Fibroblast of skin of back (primary cell): ENCODE results near the gene MAP1LC3B.
A peak's percentile ranks its signal among the peaks of the same experiment; 100 is the strongest.

Experiments
- DNase-seq: peaks from one replicate; pipeline ENCODE4 v3.0.0-alpha.2; 2013

Gene MAP1LC3B

GRCh38 chr16:87434146-87434667, 42.1 kb downstream of the MAP1LC3B start:
- peak; percentile 18 for DNase-seq

DNA sequence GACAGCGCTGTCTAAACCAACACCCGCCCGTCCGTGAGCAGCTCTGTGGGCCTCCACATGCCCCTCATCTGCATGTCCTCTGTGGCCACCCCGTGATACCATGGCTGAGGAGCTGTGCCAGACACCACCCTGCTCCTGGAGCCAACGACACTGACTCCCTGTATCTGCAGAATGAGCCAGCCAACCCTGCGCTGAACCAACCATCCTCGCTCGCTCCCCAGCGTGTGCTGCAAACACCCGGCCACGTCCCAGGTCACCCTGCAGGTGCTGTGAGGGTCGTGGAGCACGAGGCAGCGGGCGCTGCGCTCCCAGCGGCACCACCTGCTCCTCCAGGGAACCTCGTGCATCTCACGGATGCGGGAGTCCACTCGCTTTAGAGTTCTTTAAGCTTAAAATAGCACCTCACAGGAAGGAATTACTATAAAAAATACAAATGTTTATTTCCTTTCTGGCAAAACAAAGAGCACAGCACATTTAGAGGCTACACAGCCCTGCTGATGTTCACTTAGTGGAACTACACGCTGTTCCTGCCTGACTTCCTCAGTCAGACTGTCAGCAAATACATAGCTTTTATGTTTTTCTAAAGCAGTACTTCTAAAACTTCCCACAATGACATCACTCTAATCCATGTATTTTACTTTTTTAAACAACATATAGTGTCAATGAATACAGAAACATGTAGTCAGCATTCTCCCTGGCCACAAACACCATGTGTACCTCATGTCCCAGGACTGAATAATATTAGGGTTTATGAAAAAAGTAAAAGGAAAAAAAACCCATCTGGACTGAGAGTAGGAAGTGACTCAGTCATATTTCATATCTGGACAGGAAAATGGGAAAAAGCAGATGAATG, 43.5 kb downstream of the MAP1LC3B start:
- peak; percentile 89 for DNase-seq

DNA sequence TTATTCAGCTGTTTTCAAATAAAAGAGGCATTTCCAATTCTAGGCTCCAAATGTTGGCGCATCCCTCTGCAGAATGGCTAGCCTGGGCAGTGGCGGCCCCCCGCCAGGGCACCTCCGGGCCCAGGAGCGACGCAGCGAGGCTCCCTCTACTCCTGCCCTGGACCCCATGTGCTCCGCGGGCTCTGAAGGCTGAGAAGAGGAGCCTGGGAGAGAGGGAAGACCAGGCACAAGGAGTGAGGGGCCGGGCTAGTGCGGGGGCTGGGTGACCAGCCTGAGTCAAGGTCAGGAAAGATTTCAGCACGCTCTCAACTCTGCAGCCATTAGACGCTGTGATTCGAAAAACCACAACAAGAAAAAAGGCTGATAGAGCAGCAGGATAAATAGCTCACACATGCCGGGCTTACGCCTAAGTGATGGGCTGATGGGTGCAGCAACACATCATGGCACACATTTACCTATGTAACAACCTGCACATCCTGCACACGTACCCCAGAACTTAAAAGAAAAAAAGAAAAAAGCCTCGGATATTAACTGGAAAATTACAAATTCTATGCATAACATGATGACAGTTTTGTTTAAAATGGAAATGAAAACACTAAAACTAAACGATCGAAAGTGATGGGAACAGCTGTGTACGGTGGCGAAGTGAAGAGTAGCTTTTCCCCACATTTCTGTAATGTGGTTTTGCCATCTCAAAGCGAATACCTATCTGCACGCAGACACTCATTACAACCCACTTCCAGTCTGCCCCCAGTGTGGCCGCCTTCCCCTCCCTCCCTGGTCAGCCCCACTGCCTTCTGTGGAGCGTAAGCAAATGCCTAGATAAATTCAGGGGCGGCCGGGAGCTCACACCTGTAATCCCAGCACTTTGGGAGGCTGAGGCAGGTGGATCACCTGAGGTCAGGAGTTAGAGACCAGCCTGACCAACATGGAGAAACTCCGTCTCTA, 44.4 kb downstream of the MAP1LC3B start:
- DNase-seq, result no peak

- DNase-seq, result no peak
These were observed 45.2 kb downstream of the MAP1LC3B start for GRCh38 chr16:87437327-87437726.

DNA sequence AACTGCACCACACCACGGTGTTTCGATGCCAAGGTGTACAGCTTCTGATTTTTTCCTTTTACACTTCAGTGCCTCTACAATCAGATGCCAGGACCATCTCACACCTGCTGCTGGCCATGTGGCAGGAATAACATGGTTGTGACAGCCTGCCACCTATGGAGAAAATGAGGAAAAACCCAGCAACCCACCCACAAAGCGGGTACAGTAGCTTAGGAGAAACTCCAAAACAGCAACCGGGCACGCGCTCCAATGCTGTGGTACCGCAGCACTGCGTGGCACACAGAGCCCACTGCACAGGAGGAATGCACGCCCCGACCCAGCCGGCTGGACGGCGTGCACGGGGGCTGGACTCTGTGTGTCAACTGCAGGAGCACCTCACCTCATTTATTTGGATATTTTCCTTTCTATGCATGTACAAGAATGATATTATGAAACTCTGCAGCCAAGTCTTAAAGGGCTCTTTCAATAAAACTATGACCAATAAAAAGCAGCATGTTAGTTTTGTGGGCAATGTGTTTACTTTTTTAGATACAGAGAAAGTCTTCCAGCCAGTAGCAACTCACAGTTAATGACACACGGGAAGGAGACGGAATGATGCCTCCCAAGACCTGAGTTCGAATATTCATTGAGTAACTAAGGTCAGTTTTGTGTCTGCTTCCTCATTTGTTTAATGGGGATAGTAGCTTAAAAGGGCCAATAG, 45.9 kb downstream of the MAP1LC3B start:
- no peak for DNase-seq

DNA sequence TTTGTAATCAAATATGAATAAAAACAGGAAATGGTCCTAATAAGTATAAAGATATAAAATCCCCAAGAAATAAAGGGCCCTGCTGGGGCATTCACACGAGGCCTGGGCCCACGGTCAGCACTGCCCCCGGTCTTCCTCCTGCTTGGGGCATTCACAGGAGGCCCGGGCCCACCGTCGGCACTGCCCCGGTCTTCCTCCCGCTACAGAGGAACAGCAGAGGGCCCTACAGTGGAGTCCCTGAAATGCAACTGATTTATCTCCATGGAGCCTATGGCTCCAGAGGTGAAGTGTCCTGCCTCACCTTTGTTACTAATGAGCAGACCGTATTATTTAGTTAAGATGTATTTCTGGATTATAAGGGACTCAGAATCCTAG, 46.5 kb downstream of the MAP1LC3B start:
- DNase-seq, result no peak

GRCh38 chr16:87439926-87440325, 47.8 kb downstream of the MAP1LC3B start:
- DNase-seq, result no peak

DNA sequence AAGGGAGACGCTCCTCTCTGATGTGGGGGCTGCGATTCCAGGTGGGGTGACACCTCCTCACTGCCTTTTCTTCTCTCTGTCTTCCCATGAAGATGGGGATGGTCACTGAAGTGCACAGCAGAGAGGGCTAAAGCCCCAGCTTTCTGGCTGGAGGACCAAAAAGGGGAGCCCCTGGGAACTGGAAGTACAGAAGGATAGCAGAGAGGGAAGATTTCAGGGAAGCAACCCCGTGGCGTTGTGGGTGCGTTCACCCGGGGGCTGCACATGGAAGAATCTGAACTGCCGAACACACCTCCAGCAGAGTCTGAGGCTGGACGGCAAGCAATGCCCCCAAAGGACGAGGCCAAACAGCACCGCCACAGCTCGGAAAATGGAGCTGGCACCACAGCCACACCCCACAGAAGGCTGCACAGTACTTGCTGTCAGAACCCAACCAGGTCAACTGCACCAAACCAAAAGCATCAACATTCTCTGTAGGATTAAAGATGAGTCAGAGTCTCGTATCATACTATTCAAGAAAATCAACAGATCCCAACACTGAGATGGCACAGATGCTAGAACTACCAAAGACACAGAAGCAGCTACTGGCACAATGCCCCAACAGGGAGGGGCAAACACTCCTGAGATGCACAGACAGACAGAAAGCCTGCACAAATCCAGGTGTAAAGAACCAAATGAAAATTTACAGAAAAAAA, 49.9 kb downstream of the MAP1LC3B start:
- peak; percentile 36 for DNase-seq

DNA sequence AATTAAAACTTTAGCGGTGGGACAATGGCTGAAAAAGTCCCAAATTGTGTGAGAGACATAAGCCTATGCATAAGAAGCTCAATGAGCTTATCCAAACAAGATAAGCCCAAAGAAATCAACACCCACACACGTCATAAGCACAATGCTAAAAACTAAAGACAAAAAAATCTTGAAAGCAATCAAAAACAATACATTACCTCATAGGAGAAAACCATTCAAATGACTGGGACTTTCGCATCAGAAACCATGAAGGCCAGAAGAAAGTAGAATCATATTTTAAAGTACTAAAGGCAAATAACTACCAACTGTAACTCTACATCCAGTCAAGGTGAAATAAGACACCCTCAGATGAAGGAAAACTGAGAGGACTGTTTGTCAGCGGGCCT, 50.4 kb downstream of the MAP1LC3B start:
- no peak for DNase-seq

DNA sequence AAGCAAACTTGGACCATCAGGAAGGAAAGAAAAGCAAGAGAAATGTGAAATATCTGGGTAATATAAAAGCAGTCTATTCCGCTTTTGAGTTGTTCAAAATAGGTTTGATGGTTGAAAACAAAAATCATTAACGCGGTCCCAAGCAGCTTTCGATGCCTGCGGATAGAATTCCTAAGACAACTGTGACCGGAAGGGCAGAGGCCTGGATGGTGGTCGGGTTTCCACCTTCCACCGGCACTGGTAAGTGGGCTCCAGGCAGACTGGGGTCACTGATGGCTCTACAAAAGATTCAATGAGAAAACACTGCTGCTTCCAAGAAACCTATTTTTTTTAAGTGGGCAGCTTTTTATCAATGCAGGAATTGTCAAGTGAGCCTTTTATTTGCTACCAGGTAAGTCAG, 50.9 kb downstream of the MAP1LC3B start:
- DNase-seq, result no peak

DNA sequence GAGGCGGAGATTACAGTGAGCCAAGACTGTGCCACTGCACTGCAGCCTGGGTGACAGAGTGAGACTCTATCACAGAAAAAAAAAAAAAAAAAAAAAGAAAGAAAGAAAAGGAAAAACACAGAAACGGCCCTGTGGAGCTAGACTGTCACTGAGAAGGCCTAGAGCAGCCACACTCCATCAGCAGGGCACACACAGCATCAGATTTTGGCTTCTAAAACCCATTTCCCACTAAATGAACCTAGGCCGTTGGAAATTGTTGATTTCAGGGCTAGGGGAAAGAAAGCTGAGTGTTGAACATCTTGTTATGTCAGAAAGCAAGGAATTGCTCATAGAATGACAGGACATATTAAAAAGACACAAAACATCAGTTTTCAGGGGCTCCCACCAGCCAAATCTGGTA, 51.8 kb downstream of the MAP1LC3B start:
- no peak for DNase-seq

- no peak for DNase-seq
These were observed 53.4 kb downstream of the MAP1LC3B start for GRCh38 chr16:87445486-87445885.

DNA sequence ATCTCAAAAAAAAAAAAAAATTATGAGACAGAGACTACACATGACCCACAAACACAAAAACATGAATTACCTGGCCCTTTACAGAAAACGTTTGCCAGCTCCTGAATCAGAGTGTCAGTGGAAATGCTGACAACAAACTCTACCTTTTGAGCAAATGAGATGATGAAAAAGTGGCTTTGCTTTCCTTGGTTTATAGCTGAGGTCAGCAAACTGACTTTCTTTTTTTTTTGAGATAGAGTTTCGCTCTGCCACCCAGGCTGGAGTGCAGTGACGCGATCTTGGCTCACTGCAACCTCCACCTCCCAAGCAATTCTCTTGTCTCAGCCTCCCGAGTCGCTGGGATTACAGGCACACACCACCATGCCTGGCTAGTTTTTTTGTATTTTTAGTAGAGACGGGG, 54.3 kb downstream of the MAP1LC3B start:
- DNase-seq, result no peak

- peak; percentile 72 for DNase-seq
These were observed 55.2 kb downstream of the MAP1LC3B start for GRCh38 chr16:87447323-87447722.

DNA sequence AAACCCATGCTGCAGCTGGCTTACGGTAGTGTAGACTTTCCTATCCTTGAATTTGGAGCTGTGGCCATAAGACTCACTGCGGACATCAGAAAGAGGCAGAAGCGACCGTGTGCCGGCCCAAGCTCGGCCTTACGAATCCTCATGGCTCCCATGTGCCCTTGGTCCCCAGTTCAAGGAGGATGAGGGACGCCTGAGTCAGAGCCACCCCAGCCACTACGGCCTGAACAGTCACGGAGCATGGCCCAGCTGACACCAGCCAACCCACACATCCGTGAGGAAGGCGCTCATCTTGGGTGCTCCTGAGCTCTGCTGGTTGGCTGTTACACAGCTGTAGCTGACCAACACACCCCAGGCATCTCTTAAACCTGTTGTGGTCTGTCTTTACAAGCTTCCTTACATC, 56.7 kb downstream of the MAP1LC3B start:
- no peak for DNase-seq

DNA sequence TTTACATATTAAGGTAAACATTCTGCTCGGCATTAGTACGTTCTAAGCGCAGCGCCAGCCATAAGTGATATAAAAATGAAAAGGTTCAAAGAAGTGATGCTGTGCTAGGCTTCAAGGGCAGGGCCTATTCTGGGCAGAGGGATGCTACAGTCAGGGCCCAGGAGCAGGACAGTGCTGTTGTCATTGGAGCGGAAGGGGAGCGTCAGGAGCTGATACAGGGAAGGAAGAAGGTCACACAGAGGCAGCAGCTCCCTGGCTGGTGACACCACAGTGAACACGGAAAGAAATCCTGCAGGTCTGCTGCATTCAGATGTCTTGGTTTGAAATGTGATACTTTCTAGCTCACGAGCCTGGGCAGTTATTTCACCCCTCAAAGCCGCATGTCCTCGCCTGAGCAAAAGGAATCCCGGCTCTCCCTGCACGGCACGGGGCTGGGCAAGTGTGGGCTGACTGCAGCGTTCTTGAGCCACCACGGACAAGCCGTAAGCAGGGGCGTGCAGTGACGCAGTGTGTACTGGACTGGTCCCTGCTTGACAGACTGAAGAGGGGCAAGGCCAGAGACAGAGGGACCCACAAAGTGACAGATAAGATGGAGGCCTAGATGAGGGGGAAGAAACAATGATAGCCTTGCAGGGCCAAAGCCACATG, 59.6 kb downstream of the MAP1LC3B start:
- no peak for DNase-seq

DNA sequence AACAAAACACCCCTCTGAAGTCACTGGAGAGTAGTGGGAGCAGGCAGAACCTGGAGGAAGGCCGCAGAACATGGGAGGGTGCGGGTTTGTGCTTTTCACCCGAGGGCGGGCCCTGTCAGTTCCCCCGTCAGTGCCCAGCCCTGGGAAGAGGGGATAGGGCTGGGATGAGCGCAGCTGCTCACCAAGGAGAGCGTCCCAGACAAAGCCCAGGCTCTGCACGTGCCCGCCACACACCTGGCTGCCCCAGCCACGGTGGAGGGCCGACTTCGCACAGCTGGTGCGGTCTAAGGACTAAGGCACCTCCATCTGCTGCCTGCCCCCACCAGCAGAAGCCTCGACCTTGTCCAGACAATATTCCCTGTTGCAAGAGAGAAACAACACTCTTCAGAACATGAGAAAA, 61.2 kb downstream of the MAP1LC3B start:
- DNase-seq, result no peak
